Measurements from ENCODE around the gene SYT13.

SYT13 gene

DNA sequence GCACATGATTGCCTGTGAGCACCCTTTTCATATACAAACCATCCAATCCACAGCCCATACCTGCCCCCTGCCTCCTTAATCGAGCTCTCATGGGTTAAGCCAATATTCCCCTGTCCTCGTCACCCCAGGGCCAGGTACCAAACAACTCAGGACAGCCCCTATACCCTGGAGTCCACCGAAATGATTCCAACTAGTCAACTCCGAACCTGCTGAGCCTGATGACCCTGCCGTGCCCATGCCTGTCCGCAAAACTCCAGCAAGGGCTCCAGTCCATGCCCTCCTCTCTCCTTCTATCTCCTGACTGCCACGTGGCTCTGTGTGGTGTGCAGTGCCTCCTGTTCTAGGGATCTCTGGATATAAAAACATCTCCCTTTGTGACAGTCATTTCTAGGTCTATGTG lies 35.5 kb upstream of the SYT13 start:
- TF ChIP-seq, protein P1, sequence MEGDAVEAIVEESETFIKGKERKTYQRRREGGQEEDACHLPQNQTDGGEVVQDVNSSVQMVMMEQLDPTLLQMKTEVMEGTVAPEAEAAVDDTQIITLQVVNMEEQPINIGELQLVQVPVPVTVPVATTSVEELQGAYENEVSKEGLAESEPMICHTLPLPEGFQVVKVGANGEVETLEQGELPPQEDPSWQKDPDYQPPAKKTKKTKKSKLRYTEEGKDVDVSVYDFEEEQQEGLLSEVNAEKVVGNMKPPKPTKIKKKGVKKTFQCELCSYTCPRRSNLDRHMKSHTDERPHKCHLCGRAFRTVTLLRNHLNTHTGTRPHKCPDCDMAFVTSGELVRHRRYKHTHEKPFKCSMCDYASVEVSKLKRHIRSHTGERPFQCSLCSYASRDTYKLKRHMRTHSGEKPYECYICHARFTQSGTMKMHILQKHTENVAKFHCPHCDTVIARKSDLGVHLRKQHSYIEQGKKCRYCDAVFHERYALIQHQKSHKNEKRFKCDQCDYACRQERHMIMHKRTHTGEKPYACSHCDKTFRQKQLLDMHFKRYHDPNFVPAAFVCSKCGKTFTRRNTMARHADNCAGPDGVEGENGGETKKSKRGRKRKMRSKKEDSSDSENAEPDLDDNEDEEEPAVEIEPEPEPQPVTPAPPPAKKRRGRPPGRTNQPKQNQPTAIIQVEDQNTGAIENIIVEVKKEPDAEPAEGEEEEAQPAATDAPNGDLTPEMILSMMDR (IDR thresholded peaks at IDR 0.05) = no peak
- H3K27ac ChIP-seq = no peak overlapping the region
- peak; percentile 47 for DNase-seq (ENCODE audit: low spot score)
- H3K4me3 ChIP-seq = no peak overlapping the region

DNA sequence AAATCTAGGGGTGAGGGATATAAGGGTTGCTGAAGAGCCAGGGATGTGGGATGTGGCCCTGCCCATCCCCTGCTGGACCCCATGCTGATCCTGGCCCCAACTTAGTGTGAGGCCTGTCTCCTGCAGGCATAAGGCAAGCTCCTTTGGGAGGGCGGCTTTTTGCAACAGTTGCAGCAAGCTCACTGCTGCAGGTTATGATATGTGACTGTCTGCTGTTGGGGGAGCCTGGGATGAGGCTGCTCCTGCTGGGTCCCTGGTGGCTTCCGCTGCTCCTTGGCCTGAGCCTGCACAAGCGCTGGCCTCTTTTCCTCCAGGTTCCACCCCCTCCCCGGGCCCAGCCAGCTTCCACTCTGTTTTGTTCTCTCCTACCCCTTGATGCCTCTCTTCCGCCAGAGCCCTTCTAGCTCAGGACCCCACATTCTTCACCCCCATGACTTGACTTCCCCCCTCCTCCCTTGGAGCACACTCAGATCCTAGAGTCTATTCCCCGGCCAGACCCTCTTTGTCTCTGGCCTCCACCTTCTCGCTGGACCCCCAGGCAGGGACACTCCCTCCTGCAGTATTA lies 35.0 kb upstream of the SYT13 start:
- peak; percentile 56 for DNase-seq (ENCODE audit: low spot score)
- Histone ChIP-seq H3K27ac (no peak overlapping the region), H3K4me3 (no peak overlapping the region)
- TF ChIP-seq, protein P1 (IDR thresholded peaks at IDR 0.05) = no peak

DNA sequence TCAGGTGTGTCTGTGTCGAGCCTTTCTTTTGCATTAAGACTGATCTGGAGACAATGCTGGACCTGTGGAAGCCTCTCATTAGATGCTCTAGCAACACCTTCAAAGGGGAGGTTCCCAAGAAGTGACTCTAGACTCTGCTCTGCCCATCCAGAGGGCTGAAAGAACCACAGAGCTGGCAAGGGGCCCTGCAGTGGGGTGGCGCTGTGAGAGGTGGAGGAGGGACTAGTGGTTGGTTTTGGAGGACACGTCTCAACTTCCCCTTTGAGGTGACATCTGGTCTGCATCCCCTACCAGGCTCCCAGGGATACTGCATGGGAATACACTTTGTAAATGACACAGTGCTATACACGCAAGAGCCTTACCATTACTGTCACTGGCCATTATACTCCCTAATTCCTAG lies 34.2 kb upstream of the SYT13 start:
- no peak overlapping the region for H3K27ac ChIP-seq
- H3K4me3 ChIP-seq = no peak overlapping the region
- TF ChIP-seq, protein P1 (IDR thresholded peaks at IDR 0.05) = no peak
- DNase-seq (ENCODE audit: low spot score) = peak; percentile 41

DNA sequence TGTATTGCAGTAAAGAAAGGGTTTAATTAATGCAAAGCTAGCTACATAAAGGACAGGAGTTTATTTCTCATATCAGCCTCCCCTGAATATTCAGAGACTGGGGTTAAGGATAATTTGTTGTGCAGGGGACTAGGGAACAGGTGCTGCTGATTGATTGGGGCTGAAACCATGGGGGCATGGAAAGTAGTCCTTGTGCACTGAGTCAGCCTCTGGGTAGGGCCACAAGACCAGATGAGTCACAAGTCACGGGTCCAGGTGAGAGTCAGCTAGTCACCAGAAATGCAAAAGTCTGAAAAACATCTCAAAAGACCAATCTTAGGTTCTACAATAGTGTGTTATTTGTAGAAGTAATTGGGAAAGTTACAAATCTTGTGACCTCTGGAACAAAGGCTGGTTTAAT lies 32.9 kb upstream of the SYT13 start:
- TF ChIP-seq, protein P1 (IDR thresholded peaks at IDR 0.05) = no peak
- DNase-seq (ENCODE audit: low spot score) = no peak
- H3K4me3 ChIP-seq = no peak overlapping the region
- H3K27ac ChIP-seq = no peak overlapping the region

DNA sequence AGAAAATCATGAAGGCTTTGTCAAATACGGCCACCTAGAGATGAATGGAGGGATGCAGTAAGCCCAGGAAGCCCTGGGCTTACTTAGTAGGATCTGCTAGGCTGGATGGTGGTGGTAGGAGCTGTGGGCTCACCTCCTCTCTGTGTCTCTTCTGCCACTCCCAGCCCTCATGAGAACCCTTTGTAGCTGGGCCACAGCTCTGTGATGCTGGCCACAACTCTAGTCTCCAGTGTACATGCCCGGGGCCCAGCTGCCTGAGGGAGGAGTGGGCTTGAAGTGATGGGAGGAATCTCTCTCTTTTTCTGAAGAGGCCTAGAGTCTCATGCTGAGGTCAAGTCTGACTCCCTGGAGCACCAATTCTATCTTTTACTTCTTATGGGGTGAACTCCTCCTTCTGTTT lies 32.4 kb upstream of the SYT13 start:
- no peak overlapping the region for H3K27ac ChIP-seq
- TF ChIP-seq, protein P1 (IDR thresholded peaks at IDR 0.05) = no peak
- peak; percentile 40 for DNase-seq (ENCODE audit: low spot score)
- H3K4me3 ChIP-seq = no peak overlapping the region

DNA sequence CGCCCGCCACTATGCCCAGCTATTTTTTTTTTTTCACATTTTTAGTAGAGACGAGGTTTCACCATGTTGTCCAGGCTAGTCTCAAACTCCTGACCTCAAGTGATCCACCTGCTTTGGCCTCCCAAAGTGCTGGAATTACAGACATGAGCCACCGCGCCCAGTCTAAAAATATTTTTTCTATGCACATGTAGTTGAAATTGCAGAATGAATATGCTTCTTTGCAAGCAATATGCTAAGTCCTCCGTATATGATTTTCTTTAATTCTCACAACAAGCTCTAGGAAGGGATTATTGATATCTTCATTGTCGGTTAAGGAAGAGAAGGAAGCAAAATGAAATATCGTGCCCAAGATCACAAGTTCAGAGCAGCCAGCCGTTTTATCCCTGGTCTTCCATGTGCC lies 30.1 kb upstream of the SYT13 start:
- no peak overlapping the region for H3K27ac ChIP-seq
- DNase-seq (ENCODE audit: low spot score) = no peak
- TF ChIP-seq, protein P1 (IDR thresholded peaks at IDR 0.05) = no peak
- no peak overlapping the region for H3K4me3 ChIP-seq

DNA sequence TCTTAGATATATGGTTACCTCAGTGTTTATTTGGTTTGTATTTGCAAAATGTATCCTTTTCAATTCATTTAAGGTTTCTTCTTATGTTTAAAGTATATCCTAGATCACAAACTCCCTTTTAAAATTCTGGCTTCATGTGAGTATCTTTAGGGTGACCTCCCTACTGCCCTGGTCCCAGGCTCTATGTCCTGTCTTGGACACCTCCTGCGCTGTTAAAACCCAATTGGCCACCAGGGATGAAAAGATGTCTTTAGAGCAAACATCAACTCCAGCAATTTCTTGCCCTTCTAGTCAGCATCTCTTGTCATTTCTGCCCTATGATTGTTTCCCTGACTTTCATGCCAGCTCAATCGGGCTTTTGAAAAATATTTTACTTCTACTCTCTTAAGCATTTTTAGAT lies 28.8 kb upstream of the SYT13 start:
- Histone ChIP-seq H3K27ac (no peak overlapping the region), H3K4me3 (no peak overlapping the region)
- peak; percentile 11 for DNase-seq (ENCODE audit: low spot score)
- TF ChIP-seq, protein P1 (IDR thresholded peaks at IDR 0.05) = no peak
